PC-3 (cell line): ENCODE measurements around the gene LAMA2. TPM values are rescaled to one million over a fixed set of nuclear protein-coding genes. Genes with fewer than 3 reads are reported as not detected.

Experiments
- ATAC-seq: fragments of 200-7000 bp; cut with Tn5 transposase; 2 replicates; pipeline ENCODE4 v1.9.1; 2020; ENCODE audit warnings: mild to moderate bottlenecking, moderate library complexity
- BruUV-seq: library from RNA; stranded (reverse); fragments of 400-500 nt; replicated peaks from 2 replicates; lab custom pipeline; 2021; lab: Mats Ljungman, UMichigan
- CTCF ChIA-PET: fragments of 300-600 bp; sonication (Branson Sonifier 250); formaldehyde crosslinking; loops from one replicate; lab custom pipeline; 2022; ENCODE audit warnings: antibody characterized with exemption; lab: Charles Lee
- POLR2A ChIA-PET: fragments of 300-600 bp; sonication (Branson Sonifier 250); formaldehyde crosslinking; loops from one replicate; lab custom pipeline; 2022; ENCODE audit warnings: antibody characterized with exemption; ENCODE audit not compliant: unreplicated experiment; lab: Charles Lee
- DNase-seq: peaks from one replicate; pipeline ENCODE4 v3.0.0-alpha.2; 2015
- H2AFZ ChIP-seq: fragments of 300-600 bp; sonication (generic); 2 replicates; pipeline ENCODE4 v1.6.0; 2016; ENCODE audit warnings: antibody characterized with exemption, low read length
- H3F3A ChIP-seq: fragments of 300-600 bp; sonication (generic); one replicate; pipeline ENCODE4 v1.6.0; 2017; ENCODE audit warnings: antibody characterized with exemption, low read length, control low read depth, mild to moderate bottlenecking; ENCODE audit not compliant: unreplicated experiment
- H3K27ac ChIP-seq: fragments of 300-600 bp; sonication (generic); 2 replicates; pipeline ENCODE4 v1.5.1; 2016; ENCODE audit warnings: mild to moderate bottlenecking, low read length
- H3K27me3 ChIP-seq: fragments of 300-600 bp; sonication (generic); 2 replicates; pipeline ENCODE4 v1.6.1; 2016; ENCODE audit warnings: low read length, mixed read lengths
- H3K36me3 ChIP-seq: fragments of 300-600 bp; sonication (generic); 2 replicates; pipeline ENCODE4 v1.6.1; 2016; ENCODE audit warnings: low read depth, mixed run types, low read length, mixed read lengths
- H3K4me1 ChIP-seq: fragments of 300-600 bp; sonication (generic); 2 replicates; pipeline ENCODE4 v1.5.1; 2016; ENCODE audit warnings: low read length; ENCODE audit not compliant: insufficient read depth
- H3K4me2 ChIP-seq: fragments of 300-600 bp; sonication (generic); 2 replicates; pipeline ENCODE4 v1.6.0; 2016; ENCODE audit warnings: low read length
- H3K4me3 ChIP-seq: fragments of 300-600 bp; sonication (generic); 2 replicates; pipeline ENCODE4 v1.5.1; 2016; ENCODE audit warnings: mild to moderate bottlenecking, low read length, mixed read lengths
- H3K79me2 ChIP-seq: fragments of 300-600 bp; sonication (generic); 2 replicates; pipeline ENCODE4 v1.6.1; 2017; ENCODE audit warnings: low read length, mixed read lengths
- H3K9ac ChIP-seq: fragments of 300-600 bp; sonication (generic); 2 replicates; pipeline ENCODE4 v1.6.0; 2016; ENCODE audit warnings: mild to moderate bottlenecking, low read length
- H3K9me2 ChIP-seq: fragments of 300-600 bp; sonication (generic); replicated peaks from 2 replicates; pipeline ENCODE4 v1.6.1; 2016; ENCODE audit warnings: mixed run types, low read length, mixed read lengths
- H3K9me3 ChIP-seq: fragments of 300-600 bp; sonication (generic); 2 replicates; pipeline ENCODE4 v1.6.1; 2016; ENCODE audit warnings: low read length, mixed read lengths
- H4K20me1 ChIP-seq: fragments of 300-600 bp; sonication (generic); 2 replicates; pipeline ENCODE4 v1.6.1; 2016; ENCODE audit warnings: low read length, mixed read lengths
- EZH2 ChIP-seq: fragments of 300-600 bp; sonication (generic); IDR thresholded peaks from one replicate; pipeline ENCODE4 v1.6.1; 2017; ENCODE audit warnings: antibody characterized with exemption, mild to moderate bottlenecking, low read length; ENCODE audit not compliant: unreplicated experiment
- EZH2phosphoT487 ChIP-seq: fragments of 300-600 bp; sonication (generic); IDR thresholded peaks from 2 replicates; pipeline ENCODE4 v1.6.1; 2018; ENCODE audit warnings: mild to moderate bottlenecking, antibody characterized with exemption, low read length, borderline replicate concordance
- intact Hi-C: fragments of 100-400 bp; cut with micrococcal nuclease; formaldehyde crosslinking; loops from 2 replicates; pipeline ENCODE4 v1.9.0; 2023
- total RNA-seq: library from RNA; depleted of rRNA; stranded (reverse); fragments of >200 nt; gene quantifications from 2 replicates; pipeline ENCODE4 v1.2.3, GENCODE V29; 2014
- TF ChIP-seq, protein P1 (sequence below): fragments of 300-600 bp; sonication (generic); conservative IDR thresholded peaks from 2 replicates; pipeline ENCODE4 v1.5.1; 2017; ENCODE audit warnings: antibody characterized with exemption, low read depth, mild to moderate bottlenecking, low read length

LAMA2 gene
- total RNA-seq, 1 experiment from 2014 or later = 0.22 TPM

DNA sequence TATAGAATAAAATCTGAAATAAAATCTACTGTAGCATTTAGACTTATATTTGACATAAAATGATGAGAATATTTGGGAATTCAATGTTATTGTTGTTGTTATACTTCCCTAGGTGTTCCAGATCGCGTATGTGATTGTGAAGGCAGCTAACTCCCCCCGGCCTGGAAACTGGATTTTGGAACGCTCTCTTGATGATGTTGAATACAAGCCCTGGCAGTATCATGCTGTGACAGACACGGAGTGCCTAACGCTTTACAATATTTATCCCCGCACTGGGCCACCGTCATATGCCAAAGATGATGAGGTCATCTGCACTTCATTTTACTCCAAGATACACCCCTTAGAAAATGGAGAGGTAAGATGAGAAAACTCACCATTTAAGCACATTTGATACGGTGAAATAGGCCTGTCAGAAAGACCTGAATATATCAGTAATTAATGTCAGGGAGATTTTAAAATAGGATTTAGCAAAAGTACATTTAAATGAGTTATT is 215.2 kb downstream of the LAMA2 start:
- ChIA-PET CTCF (no interaction called here), POLR2A (no interaction called here)
- H3K9me2 ChIP-seq = no peaks in the 10 kb centered on the region
- no peaks in the 10 kb centered on the region for H3K36me3 ChIP-seq
- H4K20me1 ChIP-seq = no peaks in the 10 kb centered on the region
- BruUV-seq = no TSS peak
- H3K9ac ChIP-seq = no peak overlapping the region
- no peaks in the 10 kb centered on the region for H3K79me2 ChIP-seq
- no peak for ATAC-seq
- TF ChIP-seq EZH2phosphoT487 (no peak), EZH2 (no peak)
- TF ChIP-seq, protein P1, sequence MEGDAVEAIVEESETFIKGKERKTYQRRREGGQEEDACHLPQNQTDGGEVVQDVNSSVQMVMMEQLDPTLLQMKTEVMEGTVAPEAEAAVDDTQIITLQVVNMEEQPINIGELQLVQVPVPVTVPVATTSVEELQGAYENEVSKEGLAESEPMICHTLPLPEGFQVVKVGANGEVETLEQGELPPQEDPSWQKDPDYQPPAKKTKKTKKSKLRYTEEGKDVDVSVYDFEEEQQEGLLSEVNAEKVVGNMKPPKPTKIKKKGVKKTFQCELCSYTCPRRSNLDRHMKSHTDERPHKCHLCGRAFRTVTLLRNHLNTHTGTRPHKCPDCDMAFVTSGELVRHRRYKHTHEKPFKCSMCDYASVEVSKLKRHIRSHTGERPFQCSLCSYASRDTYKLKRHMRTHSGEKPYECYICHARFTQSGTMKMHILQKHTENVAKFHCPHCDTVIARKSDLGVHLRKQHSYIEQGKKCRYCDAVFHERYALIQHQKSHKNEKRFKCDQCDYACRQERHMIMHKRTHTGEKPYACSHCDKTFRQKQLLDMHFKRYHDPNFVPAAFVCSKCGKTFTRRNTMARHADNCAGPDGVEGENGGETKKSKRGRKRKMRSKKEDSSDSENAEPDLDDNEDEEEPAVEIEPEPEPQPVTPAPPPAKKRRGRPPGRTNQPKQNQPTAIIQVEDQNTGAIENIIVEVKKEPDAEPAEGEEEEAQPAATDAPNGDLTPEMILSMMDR = no peak
- intact Hi-C loops = no loop called here
- no peak overlapping the region for H3K4me2 ChIP-seq
- H3K27me3 ChIP-seq = no peaks in the 10 kb centered on the region
- no peak for DNase-seq
- no peaks in the 10 kb centered on the region for H3F3A ChIP-seq
- no peak overlapping the region for H2AFZ ChIP-seq
- H3K9me3 ChIP-seq = no peaks in the 10 kb centered on the region
- no peaks in the 10 kb centered on the region for H3K4me1 ChIP-seq
- H3K4me3 ChIP-seq = no peak overlapping the region
- no peak overlapping the region for H3K27ac ChIP-seq

DNA sequence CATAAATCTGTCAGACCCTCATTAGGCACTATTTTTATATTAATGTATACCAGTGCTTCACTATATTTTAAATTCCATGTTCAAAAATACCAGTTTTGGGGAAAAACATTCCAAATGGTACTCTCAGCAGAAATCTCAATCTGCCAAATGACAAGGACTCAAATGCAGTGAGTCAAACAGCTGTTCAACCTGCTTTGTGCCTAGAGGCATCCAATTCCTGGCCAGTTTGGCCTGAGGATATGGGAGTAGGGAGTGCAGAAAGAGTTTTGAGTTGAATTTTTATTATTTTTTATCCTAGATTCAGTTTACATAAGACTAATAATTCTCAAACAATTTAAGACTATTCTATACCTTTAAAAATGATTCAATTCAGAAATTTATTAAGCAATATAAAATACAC is 216.8 kb downstream of the LAMA2 start:
- ChIA-PET CTCF (no interaction called here), POLR2A (no interaction called here)
- BruUV-seq = no TSS peak
- Histone ChIP-seq H3K4me2 (no peak overlapping the region), H2AFZ (no peak overlapping the region), H3F3A (no peaks in the 10 kb centered on the region), H3K4me3 (no peak overlapping the region), H3K9me2 (no peaks in the 10 kb centered on the region), H3K27ac (no peak overlapping the region), H3K27me3 (no peaks in the 10 kb centered on the region), H3K9me3 (no peaks in the 10 kb centered on the region), H3K9ac (no peak overlapping the region), H3K4me1 (peaks cover 4% of the 10 kb centered on the region; the same call in 1 of the 2 replicates), H3K36me3 (no peaks in the 10 kb centered on the region), H4K20me1 (no peaks in the 10 kb centered on the region), H3K79me2 (no peaks in the 10 kb centered on the region)
- ATAC-seq = no peak
- intact Hi-C loops = no loop called here
- peak; percentile 35 for DNase-seq
- TF ChIP-seq EZH2 (no peak), EZH2phosphoT487 (no peak)
- TF ChIP-seq, protein P1 = no peak

DNA sequence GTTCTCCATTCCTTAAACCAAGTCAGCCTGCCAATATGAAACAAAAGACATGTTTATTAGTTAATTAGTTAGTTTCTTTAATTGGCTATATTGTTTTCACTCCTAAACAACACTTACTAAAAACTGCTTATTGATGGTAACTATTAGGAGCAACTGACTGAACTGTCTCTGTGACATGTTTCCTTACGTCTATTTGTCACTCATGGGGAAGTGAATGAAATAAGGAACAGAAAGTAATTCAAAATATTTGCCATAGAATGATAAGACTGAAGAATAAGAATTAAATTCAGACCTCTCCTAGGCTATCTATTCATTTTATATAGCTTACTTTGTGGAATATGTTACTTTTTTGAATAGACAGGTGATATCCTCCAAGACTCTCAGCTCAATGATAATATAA is 217.2 kb downstream of the LAMA2 start:
- no peak overlapping the region for H2AFZ ChIP-seq
- no peak overlapping the region for H3K4me3 ChIP-seq
- H3K36me3 ChIP-seq = no peaks in the 10 kb centered on the region
- no peaks in the 10 kb centered on the region for H3K9me3 ChIP-seq
- no peaks in the 10 kb centered on the region for H3K9me2 ChIP-seq
- no peaks in the 10 kb centered on the region for H3K79me2 ChIP-seq
- intact Hi-C loops = no loop called here
- H3K4me2 ChIP-seq = no peak overlapping the region
- ChIA-PET POLR2A (no interaction called here), CTCF (no interaction called here)
- no TSS peak for BruUV-seq
- H3K4me1 ChIP-seq = peaks cover 5% of the 10 kb centered on the region; the same call in 1 of the 2 replicates
- no peaks in the 10 kb centered on the region for H3K27me3 ChIP-seq
- H4K20me1 ChIP-seq = no peaks in the 10 kb centered on the region
- no peak overlapping the region for H3K27ac ChIP-seq
- no peaks in the 10 kb centered on the region for H3F3A ChIP-seq
- TF ChIP-seq EZH2phosphoT487 = no peak
- no peak for TF ChIP-seq EZH2
- ATAC-seq = no peak
- DNase-seq = no peak
- no peak overlapping the region for H3K9ac ChIP-seq
